PFSK-1 (cell line): Measurements from ENCODE around the gene SCARB1.

Experiments used
- FOXP2 ChIP-seq: optimal IDR thresholded peaks from 2 replicates; pipeline ENCODE3; 2011; ENCODE audit warnings: borderline replicate concordance, control low read depth, inconsistent platforms; ENCODE audit not compliant: insufficient read depth; ENCODE audit errors: extremely low read length, extremely low read depth
- POLR2AphosphoS5 ChIP-seq: IDR thresholded peaks from 2 replicates; pipeline ENCODE4 v1.6.1; 2012; ENCODE audit warnings: low read depth, mild to moderate bottlenecking, control low read depth, low read length, moderate library complexity
- SIN3A ChIP-seq: IDR thresholded peaks from 2 replicates; pipeline ENCODE4 v1.6.1; 2012; ENCODE audit warnings: mild to moderate bottlenecking, low read length, moderate library complexity, borderline replicate concordance; ENCODE audit not compliant: insufficient read depth
- TAF1 ChIP-seq: IDR thresholded peaks from 2 replicates; pipeline ENCODE4 v1.6.1; 2012; ENCODE audit warnings: low read length, control low read depth, borderline replicate concordance; ENCODE audit not compliant: insufficient read depth
- TF ChIP-seq, protein P1 (sequence below), 2 experiments: IDR thresholded peaks; 2 replicates each; pipeline versions ENCODE4 v1.6.1 to v1.8.0; 2011 to 2012; ENCODE audit warnings: low read depth in 2 of 2, low read length in 2 of 2, control low read depth in 1 of 2, inconsistent platforms in 1 of 2, mild to moderate bottlenecking in 1 of 2, moderate library complexity in 1 of 2; ENCODE audit not compliant: insufficient read depth in 1 of 2

Gene SCARB1

DNA sequence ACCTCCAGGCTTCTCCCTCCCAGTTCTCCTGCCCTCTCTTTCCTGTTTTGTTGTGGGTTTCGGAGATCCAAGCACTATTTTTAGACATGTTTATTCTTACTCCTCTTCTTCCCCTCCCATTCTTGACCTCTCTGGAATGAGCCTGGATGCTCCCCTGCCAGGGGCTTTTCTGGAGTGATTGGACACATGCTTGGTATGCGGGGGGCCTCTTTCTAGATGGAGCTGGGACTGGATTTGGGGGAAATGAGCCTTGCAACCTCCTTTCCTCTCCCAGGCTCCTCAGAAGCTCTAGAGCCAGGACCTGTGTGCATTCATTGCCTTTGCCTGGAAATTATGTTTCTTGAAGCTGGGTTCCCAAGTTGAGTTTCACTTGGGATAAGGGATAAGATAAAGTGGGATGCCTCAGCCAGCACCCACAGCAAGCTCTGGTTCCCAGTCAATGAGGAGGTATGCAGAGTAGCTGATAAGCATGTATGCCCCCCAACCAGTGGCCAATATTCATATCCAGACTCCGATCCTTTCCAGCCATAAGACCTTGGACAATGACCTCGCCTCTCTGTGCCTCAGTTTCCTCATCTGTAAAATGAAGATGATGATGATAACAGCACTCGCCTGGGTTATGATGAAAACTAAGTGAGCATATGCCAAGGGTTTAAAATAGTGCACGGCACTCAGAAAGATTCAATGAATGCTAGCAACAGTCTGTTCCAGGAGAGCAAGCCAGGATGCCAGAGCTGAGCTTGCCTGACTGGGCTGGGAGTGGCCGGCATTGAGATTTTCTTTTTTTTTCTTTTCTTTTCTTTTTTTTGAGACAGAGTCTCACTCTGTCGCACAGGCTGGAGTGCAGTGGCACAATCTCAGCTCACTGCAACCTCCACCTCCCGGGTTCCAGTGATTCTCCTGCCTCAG, 97.8 kb downstream of the SCARB1 start:
- TF ChIP-seq POLR2AphosphoS5 (no peak), TAF1 (no peak), SIN3A (no peak), FOXP2 (no peak)
- TF ChIP-seq, protein P1, sequence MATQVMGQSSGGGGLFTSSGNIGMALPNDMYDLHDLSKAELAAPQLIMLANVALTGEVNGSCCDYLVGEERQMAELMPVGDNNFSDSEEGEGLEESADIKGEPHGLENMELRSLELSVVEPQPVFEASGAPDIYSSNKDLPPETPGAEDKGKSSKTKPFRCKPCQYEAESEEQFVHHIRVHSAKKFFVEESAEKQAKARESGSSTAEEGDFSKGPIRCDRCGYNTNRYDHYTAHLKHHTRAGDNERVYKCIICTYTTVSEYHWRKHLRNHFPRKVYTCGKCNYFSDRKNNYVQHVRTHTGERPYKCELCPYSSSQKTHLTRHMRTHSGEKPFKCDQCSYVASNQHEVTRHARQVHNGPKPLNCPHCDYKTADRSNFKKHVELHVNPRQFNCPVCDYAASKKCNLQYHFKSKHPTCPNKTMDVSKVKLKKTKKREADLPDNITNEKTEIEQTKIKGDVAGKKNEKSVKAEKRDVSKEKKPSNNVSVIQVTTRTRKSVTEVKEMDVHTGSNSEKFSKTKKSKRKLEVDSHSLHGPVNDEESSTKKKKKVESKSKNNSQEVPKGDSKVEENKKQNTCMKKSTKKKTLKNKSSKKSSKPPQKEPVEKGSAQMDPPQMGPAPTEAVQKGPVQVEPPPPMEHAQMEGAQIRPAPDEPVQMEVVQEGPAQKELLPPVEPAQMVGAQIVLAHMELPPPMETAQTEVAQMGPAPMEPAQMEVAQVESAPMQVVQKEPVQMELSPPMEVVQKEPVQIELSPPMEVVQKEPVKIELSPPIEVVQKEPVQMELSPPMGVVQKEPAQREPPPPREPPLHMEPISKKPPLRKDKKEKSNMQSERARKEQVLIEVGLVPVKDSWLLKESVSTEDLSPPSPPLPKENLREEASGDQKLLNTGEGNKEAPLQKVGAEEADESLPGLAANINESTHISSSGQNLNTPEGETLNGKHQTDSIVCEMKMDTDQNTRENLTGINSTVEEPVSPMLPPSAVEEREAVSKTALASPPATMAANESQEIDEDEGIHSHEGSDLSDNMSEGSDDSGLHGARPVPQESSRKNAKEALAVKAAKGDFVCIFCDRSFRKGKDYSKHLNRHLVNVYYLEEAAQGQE (IDR thresholded peaks at IDR 0.05; ENCODE audit: insufficient read depth in 1 of 2, low read depth in 2 of 2, low read length in 2 of 2) = no peak

DNA sequence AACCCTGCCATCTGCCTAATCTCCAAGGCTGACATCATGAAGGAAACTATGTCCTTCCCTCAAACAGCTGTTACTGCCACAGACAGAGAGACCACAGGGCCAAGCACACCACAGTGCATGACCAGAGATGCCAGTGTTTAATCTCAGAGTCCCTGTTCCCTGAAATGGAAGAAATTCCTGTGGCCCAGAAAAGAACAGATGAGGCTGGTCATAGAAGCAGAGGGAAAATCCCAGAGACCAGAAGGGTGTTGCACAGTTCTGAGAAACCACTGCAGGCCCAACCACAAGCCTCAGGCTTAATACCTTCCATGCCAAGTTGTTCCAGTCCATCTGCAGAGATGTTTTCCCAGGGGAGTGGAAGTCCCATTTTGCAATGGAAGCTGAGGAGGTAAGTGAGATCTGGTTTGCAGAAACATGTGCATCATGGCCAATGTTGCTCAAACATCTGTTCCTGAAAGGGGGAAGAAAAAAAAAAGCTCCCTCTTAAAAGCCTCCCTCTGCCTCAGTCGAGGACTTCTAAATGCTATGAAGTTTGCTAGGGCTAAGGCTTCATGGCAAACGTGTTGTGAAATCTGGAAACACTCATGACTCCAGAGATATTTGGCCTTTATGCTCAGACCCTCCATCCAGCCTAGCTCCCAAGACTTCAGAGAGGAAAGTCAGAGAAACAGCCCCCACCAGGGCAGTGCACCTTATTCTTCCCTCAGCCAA, 98.6 kb downstream of the SCARB1 start:
- no peak for TF ChIP-seq SIN3A
- no peak for TF ChIP-seq TAF1
- TF ChIP-seq, protein P1 (IDR thresholded peaks at IDR 0.05; ENCODE audit: insufficient read depth in 1 of 2, low read depth in 2 of 2, low read length in 2 of 2) = no peak
- no peak for TF ChIP-seq FOXP2
- no peak for TF ChIP-seq POLR2AphosphoS5

DNA sequence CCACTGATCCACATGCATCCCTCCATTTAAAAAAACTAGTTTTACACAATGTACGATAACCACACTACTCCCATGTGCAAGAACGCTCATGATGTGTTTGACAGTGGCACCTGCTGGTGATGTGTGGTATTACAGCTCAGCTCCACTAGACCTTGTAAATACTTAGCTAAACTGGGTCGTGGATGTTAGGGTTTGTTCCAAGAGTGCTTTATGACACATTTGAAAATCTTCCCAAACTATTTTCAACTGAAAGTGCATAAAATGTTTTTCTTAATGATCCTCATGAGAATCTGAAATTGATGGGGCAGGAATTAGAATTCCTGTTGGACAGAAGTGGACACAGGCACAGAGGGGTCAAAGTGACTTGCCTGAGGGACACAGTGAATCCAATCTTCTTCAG, 99.2 kb downstream of the SCARB1 start:
- TF ChIP-seq POLR2AphosphoS5 = no peak
- TF ChIP-seq FOXP2 = no peak
- no peak for TF ChIP-seq SIN3A

DNA sequence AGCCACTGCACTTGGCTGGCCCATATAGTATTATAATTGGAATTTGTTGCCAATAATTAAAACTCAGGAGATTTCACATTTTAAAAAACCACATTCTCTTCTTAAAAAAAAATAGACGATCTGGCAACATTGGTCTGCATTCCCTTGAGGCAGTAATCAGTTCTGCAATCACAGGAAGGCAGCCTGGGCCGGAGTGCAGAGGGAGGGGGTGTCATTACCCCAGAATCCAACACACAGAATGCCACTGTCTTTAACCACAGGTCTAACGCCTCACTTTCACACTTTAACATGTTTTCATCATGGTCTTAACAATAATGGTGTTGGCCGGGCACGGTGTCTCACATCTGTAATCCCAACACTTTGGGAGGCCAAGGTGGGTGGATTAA, 100.1 kb downstream of the SCARB1 start:
- TF ChIP-seq TAF1 = no peak
- no peak for TF ChIP-seq FOXP2
- TF ChIP-seq POLR2AphosphoS5 = no peak

DNA sequence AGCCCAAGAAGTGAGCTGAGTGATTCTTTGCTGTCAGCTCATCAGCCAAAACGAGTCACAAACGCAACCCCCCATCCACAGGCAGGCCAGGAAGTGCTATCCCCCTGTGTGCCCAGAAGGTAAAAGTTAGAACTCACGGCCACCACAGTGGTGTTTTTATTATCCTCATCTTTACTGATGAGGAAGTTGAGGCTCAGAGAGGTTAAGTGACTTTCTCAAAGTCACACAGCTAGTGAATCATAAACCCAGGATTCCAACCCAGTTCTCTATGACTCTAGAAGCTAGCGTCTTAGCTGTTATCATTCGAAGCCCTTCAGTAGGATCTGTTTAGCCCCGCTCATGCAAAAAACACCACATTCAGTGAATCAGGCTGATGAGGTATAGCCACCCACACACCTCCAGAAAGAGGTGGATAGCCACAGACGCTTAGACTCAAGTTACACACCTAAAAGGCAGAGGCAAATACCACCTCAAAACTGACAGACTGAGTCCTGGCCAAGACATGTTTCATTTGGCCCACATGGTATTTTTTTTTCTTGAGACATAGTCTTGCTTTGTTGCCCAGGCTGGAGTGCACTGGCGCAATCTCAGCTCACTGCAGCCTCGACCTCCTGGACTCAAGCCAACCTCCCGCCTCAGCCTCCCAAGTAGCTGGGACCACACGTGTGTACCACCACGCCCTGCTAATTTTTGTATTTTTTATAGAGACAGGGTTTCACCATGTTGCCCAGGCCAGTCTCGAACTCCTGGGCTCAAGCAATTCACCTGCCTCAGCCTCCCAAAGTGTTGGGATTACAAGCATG, 100.7 kb downstream of the SCARB1 start:
- TF ChIP-seq FOXP2 (no peak), TAF1 (no peak), POLR2AphosphoS5 (no peak), SIN3A (no peak)
- TF ChIP-seq, protein P1 (IDR thresholded peaks at IDR 0.05; ENCODE audit: insufficient read depth in 1 of 2, low read depth in 2 of 2, low read length in 2 of 2) = no peak

DNA sequence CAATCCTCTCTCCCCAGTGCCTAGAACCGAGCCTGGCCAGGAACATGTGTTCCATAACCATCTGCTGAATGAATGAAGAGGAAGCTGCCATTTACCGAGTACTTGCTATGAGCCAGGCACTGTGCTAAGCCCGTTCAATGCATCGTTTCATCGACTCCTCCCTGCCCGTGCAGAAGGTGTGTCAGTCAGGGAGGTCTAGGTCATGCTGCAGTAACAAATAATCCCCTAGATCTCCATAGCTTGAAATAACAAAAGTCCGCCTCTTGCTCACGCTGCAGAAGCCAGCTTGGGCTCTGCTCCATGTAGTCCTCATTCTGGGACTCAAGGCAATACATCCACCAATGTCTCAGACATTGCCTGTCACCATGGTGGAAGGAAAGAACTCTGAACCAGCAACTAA, 101.3 kb downstream of the SCARB1 start:
- no peak for TF ChIP-seq POLR2AphosphoS5
- TF ChIP-seq FOXP2 = no peak
- no peak for TF ChIP-seq TAF1
- TF ChIP-seq SIN3A = no peak
- TF ChIP-seq, protein P1 (IDR thresholded peaks at IDR 0.05; ENCODE audit: insufficient read depth in 1 of 2, low read depth in 2 of 2, low read length in 2 of 2) = no peak
